Stimulated activated CD8-positive, alpha-beta memory T cell treated with anti-CD3 and anti-CD28 coated beads, Interleukin-15, amount 100 ng/mL, for 4 hours (primary cell): Measurements from ENCODE around the gene ERCC2.
A peak's percentile ranks its signal among the peaks of the same experiment; 100 is the strongest.
"Not testable (repeated sequence)": the region's sequence is repeated elsewhere in the genome, so short reads cannot be mapped to it uniquely, and the experiment has no call there.

Experiments used
- DNase-seq, 2 donors: peaks; one replicate each; pipeline ENCODE4 v3.0.0-alpha.2; 2020; ENCODE audit warnings: low read depth in 2 of 2

ERCC2 gene

GRCh38 chr19:45370410-45371204 lies at the start of gene ERCC2:
Gene ERCC2, minus strand, starts transcription at chr19:45370573. Its CDS starts 33 bp downstream, at chr19:45370540.
- DNase-seq = peak; percentile 98 to 99

DNA sequence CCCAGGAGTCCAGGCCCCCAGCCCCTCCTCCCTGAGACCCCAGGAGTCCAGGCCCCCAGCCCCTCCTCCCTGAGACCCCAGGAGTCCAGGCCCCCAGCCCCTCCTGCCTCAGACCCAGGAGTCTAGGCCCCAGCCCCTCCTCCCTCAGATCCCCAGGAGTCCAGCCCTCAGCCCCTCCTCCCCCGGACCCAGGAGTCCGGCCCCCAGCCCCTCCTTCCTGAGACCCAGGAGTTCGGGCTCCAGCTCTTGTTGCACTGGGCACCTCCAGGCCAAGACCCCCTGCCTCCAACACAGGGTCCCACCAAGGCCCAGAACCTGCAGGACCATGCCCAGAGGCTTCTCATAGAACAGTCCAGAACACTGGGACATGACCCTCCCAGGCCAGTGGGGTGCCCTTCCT lies 49.5 kb upstream of the ERCC2 start:
- DNase-seq = no peak

DNA sequence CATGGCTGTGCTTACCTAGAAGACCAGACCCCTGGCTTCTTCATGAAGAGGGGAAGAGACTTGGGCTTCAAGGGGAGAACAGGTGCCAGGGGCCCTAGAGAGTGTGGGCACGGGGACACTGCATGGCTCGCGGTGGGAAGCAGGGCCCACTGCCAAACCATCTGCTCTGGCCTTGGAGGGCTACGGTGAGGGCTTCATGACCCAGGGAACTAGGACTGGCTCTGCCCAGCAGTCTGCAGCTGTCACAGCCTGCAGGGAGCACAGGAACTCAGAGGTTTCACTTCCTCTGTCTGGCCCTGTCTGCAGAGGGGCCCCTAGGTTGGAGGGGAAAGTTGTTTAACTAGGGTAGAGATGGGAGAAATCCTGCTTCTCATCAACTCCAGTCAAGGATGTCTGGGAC lies 49.0 kb upstream of the ERCC2 start:
- DNase-seq = no peak

GRCh38 chr19:45418802-45419201 lies 48.4 kb upstream of the ERCC2 start:
- no peak for DNase-seq

GRCh38 chr19:45417151-45417550 lies 46.8 kb upstream of the ERCC2 start:
- no peak for DNase-seq

- no peak for DNase-seq
Measured at GRCh38 chr19:45414468-45414867, 44.1 kb upstream of the ERCC2 start.

DNA sequence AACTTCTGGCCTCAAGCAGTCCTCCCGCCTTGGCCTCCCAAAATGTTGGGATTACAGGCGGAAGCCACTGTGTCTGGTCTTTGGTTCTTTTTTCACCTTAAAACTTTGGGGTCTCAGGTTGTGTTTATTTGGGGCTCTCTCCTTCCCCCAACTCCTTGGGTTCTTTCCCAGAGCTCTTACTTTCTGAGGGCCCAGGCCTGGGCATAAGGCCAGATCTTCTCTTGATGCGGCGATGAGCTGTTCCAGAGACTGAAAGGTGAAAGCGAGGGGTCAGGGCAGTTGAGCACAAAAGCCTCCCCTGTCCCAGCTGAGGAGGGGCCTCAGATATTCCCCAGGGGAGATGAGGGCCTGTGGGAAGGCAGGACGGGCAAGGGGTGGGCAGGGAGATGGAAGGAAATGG lies 43.1 kb upstream of the ERCC2 start:
- no peak for DNase-seq

DNA sequence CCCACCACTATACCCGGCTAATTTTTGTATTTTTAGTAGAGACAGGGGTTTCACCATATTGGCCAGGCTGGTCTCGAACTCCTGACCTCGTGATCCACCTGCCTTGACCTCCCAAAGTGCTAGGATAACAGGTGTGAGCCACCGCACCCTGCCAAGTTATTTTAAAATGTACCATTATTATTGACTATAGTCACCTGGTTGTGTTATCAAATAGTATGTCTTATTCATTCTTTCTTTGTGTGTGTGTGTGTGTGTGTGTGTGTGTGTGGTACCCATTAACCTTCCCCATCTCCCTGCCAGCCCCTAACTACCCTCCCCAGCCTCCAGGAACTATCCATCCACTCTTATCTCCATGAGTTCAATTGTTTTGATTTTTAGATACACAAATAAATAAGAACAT lies 40.0 kb upstream of the ERCC2 start:
- not testable (repeated sequence) for DNase-seq

DNA sequence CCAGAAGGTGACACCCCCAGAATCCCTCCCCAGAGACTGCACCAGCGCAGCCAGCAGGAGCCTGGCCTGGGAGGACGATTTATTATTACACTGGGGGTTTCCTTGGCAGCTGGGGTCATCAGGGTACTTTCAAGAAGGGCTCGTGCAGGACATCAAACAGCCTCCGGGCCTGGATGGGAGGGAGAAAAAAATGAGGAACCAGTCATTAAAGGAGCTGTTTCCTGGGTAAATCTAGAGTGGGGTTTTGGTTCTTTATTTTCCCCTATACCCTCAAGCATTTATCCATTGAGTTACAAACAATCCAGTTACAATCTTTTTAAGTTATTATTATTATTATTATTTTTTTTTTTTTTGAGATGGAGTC lies 39.2 kb upstream of the ERCC2 start:
- DNase-seq = no peak

DNA sequence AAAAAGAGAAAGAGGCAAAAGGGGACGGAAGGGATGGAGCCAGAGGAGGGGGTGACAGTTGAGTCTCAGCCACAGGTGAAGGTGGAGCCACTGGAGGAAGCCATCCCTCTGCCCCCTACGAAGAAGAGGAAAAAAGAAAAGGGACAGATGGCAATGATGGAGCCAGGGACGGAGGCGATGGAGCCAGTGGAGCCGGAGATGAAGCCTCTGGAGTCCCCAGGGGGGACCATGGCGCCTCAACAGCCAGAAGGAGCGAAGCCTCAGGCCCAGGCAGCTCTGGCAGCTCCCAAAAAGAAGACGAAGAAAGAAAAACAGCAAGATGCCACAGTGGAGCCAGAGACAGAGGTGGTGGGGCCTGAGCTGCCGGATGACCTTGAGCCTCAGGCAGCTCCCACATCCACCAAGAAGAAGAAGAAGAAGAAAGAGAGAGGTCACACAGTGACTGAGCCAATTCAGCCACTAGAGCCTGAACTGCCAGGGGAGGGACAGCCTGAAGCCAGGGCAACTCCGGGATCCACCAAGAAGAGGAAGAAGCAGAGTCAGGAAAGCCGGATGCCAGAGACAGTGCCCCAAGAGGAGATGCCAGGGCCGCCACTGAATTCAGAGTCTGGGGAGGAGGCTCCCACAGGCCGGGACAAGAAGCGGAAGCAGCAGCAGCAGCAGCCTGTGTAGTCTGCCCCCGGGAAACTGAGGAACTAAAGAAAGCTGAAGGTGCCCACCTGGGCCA lies 38.6 kb upstream of the ERCC2 start:
- no peak for DNase-seq

GRCh38 chr19:45408121-45408520 lies 37.7 kb upstream of the ERCC2 start:
- DNase-seq = no peak

DNA sequence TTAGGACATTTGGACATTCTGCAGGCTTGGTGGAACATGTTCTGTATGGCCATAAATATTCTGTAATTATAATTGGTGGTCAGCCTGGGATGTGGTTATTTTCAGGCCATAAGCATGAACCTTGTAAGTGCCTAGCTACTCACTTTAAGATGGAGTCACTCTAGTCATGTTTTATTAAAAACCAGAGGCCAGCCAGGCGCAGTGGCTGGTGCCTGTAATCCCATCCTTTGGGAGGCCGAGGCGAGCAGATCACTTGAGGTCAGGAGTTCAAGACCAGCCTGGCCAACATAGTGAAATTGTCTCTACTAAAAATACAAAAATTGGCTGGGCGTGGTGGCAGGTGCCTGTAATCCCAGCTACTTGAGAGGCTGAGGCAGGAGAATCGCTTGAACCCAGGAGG lies 37.2 kb upstream of the ERCC2 start:
- DNase-seq = not testable (repeated sequence)

DNA sequence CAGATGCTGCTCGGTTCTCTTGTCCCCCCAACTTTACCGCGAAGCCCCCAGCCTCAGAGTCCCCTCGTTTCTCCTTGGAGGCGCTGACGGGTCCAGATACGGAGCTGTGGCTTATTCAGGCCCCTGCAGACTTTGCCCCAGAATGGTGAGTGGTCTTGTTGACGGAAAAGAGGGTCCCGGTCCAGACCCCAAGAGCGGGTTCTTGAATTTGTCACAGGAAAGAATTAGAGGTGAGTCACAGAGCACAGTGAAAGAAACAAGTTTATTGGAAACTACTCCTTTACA lies 36.7 kb upstream of the ERCC2 start:
- DNase-seq = no peak

GRCh38 chr19:45406226-45407090 lies 36.1 kb upstream of the ERCC2 start, which contains the start of gene POLR1G:
Gene POLR1G, plus strand, starts transcription at chr19:45406644. Its CDS starts 53 bp downstream, at chr19:45406697.
- DNase-seq = peak; percentile 60 to 61

DNA sequence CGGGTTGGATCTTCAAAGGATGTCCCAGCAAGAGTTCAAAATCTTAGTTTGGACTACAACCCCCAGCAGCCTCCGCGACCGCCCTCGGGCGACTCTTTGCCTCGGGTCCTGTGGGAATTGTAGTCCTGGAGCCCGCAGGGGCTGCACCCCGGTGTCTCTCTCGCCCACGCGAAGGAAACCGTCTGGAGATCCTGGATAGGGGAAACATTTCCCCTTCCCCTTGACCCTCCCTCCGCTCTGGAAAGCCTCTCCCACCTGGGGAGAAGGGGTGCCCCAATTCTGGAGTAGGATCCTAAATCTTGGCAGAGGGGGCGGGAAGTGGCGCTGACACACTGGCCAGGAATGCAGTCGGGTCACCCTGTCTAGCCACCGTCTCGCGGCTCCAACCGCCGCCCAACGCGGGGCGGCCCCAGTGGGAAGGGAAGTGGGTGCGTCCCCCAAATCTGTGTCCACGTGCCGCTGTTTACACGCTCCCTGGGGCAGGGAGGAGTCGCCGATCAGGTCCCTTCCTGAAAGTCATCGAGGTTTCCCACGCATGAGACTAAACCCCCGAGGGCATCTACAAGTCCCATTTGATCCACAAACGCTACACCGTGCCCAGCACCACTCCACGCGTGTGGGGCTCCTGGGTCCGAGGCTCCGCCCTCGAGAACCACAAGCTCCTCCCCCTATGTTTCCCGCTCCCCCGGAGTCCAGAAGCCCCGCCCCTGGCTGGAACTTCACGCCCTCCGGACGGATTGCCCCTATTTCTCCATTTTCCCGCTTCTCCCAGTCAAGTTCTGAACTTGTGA lies 35.3 kb upstream of the ERCC2 start:
- DNase-seq = peak; percentile 66 to 74

DNA sequence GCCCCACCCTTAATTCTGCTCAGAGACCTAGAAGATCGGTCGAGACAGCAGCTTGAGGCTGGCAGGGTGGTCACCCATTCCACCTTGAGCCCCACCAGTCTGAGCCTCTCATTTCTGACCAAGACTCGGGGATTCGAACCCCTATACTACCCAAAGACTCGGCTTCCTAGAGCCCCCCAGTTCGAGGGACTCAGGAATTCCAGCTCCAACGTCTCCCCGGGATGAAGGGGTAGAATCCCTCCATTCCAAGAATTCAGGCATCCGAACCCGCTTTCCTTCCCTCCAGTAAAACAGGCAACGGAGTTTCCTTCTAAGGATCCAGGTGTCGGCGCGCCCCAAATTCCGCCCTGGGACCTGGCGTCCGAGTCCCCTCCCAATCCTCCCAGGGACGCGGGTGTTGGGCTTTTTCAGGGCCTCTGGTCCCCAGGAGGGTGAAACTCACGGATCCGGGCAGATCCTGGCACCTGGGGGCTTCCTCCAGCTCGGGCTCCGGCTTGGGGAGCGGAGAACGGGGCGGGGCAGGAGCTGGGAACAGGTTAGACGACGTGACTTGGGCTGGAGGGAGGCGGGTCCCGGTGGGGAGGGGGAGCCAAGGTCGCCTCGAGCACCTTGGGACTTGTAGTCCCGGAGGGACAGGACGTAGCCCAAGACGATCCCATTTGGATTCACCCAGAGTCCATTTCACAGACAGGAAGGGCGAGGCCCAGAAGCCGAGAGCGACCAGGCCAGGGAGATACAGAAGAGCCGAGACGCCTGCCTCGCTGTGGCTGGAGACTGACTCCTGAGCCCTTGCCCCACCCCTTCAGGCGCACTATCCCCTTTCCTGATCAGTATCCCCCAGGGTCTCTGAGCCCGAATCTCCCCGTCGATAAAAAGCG lies 34.4 kb upstream of the ERCC2 start, which contains the start of gene PPP1R13L:
PPP1R13L (minus strand) TSS at position 513 of the 878 bp plus-strand sequence. CDS start 6,751 bp downstream, outside the sequence.
- no peak for DNase-seq

DNA sequence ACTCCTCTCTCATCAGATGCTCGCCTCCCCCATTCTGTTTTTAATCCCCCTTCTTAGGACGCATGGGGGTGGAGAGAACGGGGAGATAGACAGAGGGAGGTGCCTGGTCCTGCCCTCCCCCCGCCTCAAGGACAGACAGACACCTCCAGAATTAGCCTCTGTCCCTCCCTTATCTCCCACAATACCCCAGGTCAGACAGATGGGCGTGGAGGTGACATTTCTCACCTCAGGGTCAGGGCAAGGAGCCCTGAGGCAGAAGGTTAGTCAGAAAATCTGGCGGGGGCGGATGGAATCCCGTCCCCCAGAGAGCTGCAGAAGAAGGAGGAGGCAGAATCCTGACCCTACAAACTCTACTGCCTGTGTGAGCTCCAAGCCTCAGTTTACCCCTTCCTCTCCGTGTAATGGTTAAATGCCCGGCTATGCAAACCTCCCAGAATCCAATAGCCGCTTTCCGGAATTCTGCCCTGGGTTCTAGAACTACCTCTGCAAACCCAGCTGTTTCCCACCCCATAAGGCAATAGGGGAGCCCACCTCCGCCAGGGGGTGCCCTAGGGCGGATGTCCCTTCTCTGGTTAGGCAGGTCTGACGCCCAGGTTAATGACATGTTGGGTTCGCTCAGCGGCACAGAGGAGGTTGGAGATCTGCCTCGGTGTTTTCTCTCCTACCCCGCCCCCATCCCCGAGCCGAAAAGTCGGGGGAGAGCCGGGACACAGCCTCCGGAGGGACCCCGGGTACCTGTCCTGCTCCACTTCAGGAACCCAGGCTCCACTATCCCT lies 33.6 kb upstream of the ERCC2 start:
- peak in 1 of 2 donors; percentile 43 for DNase-seq

DNA sequence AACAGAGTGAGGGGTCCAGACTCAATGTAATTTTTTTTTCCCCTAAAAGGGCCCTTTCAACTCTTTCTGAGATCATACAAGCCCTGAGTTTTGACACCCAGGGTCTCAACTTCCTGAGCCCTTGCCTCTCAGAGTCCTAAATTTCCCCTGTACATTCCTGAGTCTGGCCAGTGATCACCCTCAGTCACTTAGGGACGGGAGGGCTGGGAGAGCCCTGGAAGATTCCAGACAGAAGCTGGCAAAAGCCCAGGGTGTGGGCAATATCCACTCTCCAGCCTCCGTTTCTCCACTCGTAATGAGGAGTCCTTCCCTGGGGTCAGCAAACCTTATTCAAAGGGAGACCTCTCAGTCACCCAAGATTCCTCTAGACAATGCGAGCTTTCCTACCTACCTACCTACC lies 32.9 kb upstream of the ERCC2 start:
- no peak for DNase-seq

GRCh38 chr19:45402298-45403061 lies 32.1 kb upstream of the ERCC2 start:
- no peak for DNase-seq
